GM19025 (cell line): ENCODE measurements around the gene MRTFA.

Experiments used
- ATAC-seq: cut with Tn5 transposase; IDR thresholded peaks from one replicate; pipeline ENCODE4 v1.9.1; 2021; ENCODE audit warnings: mild to moderate bottlenecking, low read depth, moderate library complexity; ENCODE audit not compliant: unreplicated experiment

The MRTFA gene

DNA sequence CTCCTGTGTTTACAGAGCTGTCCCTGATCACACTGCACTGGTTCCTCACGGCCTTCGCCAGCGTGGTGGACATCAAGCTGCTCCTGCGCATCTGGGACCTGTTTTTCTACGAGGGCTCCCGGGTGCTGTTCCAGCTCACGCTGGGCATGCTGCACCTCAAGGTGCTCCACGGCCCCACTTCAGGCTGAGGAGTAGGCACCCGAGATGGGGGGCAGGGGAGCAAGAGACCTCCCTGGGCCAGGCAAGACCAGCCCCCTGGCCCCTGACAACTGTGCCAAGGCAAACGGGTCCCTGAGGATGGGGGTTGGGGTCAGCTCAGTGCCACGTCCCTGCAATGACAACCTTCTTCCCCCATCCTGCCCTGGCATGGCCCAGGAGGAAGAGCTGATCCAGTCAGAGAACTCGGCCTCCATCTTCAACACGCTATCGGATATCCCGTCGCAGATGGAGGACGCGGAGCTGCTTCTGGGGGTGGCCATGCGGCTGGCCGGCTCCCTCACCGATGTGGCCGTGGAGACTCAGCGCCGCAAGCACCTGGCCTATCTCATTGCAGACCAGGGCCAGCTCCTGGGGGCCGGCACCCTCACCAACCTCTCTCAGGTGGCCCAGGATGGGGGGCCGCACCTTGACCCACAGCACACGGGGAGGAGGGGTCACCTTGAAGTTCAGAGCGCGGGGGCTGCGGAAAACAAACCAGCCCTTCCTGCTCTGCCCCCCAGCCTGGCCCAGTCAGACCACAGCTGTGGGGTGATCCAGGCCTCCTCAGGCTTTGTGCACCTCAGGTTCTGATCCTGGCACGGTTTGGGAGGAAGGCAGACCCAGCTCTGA is 230.2 kb downstream of the MRTFA start:
- no peak for ATAC-seq

DNA sequence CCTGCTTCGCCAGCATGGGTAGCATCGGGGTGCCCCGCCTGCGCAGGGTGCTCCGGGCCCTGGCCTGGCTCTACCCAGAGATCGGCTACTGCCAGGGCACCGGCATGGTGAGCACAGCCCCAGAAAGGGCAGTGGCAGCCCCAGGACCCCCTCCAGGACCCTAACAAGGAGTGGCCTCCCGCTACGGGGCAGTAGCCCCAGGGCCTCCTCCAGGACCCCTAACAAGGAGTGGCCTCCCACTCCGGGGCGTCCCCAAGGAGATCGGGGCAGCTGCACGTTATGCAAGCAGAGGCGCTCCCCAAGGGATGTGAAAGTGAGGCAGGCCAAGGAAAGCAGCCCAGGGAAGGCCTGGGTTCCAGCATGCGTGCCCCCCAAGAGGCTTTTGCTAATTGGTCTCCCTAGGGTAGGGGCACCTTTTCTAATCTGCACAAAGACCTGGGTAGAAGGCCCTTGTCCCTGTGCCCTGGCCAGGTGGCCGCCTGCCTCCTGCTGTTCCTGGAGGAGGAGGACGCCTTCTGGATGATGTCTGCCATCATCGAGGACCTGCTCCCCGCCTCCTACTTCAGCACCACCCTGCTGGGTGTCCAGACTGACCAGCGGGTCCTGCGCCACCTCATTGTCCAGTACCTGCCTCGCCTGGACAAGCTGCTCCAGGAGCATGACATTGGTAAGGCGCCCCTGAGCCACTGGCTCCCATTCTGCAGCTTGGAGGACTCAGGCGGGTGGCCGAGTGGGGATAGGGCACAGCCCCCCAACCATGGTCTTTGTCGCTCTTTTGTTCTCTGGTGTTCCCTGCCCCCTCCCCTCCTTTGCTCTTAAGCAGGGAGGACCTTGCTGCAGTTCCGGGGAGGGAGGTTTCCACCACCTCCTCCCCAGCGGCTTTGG is 231.1 kb downstream of the MRTFA start:
- no peak for ATAC-seq

DNA sequence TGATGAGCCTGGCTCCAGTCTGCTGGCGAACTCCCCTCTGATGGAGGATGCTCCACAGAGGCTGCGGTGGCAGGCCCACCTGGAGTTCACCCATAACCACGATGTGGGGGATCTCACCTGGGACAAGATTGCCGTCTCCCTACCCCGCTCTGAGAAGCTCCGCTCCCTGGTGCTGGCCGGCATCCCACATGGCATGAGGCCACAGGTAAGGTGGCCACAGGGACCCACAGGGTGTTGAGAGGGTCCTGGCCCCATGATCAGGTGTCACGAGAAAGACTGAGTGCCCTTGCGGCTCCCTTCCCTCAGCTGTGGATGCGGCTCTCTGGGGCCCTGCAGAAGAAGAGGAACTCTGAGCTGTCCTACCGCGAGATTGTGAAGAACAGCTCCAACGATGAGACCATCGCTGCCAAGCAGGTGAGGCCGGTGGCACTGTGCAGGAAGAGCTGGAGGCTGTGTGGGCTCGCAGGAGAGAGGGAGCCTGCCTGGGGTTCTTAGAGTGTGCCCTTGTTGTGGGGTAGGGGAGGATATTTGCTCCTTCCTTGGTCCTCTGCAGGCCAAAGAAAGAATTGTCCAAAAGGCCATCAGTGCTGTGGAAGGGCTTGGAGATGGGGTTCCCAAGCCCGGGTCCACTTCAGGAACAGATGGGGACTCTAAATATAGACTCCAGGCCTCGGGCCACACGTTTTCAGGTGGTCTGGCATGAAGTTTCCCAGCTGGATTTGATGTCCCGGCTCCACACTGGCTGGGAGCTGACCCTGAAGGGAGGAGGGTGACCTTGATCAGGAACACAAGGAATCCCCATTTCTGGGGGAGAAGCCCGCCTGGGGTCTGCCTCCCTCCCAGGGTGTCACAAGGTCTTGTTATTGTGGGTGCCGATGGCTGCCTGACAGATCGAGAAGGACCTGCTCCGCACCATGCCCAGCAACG is 232.0 kb downstream of the MRTFA start:
- ATAC-seq = no peak

DNA sequence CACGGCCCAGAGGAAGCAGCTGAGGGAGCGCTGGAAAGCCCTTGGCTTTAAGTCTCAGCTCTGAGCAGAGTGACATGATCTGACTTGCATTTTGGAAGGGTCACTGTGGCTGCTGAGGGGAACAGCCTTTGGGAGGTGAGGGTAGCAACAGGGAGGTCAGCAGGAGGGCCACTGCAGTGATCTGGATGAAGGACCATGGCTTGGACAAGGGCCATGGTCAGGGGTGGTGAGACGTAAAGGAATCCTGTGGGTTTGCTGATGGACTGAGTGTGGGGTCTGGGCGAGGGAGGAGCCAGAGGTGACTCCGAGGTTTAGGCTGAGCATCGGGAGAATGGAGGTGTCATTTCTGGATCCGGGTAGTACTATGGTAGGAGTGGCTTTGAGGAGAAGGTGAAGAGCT is 232.9 kb downstream of the MRTFA start:
- ATAC-seq = no peak

DNA sequence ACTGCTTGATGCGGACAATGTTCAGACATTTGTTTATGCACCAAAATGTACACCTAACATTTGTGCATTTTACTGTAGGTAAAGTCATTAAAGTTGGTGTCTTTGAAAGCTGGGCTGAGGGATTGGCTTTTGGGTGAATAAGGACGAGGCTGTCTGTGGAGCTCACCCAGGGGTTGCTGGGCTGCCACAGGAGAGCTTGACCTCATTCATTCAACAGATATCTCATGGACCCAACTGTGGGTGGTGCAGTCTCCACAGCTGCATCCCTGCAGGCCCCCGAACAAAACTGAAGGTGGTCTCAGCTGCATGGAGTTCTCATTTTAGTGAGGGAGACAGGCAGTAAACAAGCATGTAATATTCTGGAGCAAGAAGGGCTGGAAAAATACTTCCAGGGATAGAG is 233.4 kb downstream of the MRTFA start:
- no peak for ATAC-seq

DNA sequence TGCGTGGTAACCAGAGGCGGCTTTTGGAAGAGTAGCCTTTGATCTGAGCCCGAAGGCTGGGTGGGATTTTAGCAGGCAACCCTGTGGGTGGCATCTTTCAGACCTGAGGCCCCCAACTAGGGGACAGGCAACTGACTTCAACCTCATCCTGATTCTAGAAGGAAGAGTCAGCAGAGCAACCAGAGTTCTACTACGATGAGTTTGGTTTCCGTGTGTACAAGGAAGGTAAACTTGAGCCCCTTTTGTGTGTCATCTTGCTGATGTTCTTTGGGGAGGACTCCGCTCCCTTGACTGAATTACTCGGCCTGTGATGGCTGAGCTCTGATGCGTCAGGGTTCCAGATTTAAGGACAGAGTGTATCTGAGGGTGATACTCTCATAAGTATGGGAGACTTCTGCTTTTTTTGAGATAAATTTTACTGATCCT is 234.5 kb downstream of the MRTFA start:
- ATAC-seq = no peak

DNA sequence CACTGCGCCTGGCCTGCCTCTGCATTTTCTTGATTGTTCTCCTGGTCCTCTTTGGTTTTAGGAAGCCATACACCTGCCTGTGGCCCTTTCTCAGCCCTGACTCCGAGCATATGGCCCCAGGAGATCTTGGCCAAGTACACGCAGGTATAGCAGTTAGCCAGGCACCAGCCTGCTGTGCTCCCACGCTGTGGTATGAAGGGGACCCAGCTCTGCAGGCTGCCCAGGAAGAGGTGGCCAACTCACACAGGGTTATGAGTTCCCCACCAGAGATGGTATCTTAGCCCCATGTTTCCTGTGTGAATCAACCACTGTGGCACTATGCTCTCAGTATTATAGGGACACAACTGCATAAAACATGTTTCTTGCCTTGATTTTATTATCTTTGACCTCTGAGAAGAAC is 235.0 kb downstream of the MRTFA start:
- no peak for ATAC-seq

DNA sequence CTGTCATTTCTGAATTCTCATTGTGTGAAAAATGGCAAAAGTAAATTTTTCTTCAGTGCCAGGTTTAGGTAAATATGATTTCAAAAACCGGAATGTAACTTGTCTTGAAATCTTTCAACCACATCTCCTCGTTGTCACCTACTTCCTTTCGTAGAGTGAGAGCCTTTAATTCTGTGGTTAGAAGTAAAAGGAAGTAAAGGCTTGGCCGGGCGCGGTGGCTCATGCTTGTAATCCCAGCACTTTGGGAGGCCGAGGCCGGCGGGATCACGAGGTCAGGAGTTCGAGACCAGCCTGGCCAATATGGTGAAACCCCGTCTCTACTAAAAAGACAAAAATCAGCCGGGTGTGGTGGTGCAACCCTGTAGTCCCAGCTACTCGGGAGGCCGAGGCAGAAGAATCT is 236.4 kb downstream of the MRTFA start:
- no peak for ATAC-seq

DNA sequence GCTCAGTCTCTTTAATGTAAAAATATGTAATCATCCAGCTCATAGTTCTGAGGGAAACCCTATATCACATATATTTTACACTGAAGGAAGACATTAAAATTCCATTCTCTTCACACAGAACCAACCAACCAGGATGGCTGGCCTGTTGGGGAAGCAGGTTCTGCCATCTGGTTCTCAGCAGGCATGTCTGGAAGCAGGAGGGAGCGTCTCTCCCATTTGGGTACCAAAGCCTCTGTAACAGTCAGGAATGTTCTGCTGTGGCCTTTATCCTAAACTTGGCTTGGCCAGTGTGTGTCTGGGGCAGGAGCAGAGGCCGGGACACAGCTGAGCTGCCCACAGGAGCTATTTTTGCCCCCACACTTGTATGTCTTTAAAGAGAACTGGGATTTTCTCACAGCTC is 236.9 kb downstream of the MRTFA start:
- ATAC-seq = no peak

DNA sequence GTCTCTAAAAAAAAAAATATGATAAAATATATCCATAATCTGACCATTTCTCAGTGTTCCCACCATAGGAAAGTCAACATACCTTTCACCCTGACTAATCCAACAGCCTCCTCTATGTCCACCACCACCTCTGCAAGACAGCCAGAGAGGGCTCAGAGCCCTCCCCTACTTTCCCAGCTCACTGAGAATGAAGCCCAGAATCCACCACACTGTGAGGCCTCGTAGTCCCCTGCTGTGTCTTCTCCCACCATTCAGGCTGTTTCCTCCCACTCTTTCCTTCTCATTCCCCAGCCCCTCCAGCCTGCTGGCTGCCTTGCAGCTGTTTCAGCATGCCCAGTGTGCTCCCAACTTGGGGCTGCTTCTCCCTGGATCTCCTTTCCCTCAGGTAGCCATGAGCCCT is 239.1 kb downstream of the MRTFA start:
- ATAC-seq = no peak

DNA sequence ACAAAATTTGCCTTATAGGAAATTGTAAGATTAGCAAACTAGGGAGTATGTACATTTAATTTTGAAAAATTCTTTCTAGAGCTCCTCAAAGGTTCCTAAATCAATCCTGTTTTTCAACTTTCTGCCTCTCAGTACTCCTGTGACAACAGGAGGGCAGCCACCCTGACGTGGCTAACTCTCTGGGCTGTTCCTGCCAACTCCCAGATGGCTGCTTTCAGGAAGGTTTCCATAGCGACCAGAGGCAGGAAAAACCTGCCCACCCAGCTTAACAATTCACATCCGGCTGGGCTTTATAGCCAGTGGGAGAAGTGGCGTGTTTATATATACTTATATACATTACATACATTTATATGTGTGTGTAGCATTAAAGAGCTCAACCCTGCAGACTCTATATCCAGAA is 239.6 kb downstream of the MRTFA start:
- ATAC-seq = no peak

DNA sequence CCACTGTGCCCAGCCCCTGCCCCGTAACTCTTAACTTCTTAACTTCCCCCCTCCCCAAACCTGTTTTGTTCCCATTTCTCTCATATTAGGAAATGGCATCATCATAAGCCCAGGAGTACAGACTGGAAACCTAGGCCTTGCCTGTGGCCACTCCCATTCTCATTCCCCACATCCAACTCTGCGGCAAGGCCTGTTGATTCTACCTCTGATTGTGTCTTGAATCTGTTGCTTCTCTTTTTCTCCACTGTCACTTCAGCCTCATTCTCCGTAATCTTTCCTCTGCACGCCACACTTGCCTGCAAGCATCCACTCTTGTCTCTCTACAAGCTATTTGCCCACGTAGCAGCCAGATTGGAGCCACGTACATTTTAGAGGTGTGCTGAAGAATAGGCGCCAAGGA is 240.9 kb downstream of the MRTFA start:
- no peak for ATAC-seq

DNA sequence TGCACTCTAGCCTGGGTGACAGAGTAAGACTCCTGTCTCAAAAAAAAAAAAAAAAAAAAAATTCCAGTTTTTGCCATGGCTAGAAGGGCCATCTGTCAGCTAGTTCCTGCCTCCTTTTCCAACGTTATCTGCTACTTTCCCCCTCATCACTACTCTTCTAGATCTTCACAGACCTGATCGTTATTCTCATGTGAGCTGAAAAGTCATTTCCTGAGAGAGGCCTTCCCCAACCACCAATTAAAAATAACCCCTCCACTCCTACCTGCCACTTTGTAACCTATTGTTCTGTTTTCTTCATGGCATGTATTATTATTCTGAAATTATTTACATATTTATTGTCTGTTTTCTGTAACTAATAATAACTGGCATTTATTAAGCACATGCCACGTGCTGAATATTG is 241.9 kb downstream of the MRTFA start:
- ATAC-seq = no peak

DNA sequence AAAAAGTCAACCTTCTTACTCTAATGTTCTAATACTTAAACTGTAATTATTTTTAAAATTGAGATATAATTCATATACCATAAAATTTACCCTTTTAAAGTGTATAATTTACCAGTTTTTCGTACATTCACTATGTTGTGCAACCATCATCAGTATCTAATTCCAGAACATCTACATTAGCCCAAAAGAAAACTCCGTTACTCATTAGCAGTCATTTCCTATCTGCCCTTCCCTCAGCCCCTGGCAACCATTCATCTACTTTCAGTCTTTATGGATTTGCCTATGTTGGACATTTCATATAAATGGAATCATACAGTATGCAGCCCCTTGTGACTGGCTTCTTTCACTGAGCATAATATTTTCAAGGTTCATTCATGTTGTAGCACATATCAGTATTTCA is 243.9 kb downstream of the MRTFA start:
- no peak for ATAC-seq

DNA sequence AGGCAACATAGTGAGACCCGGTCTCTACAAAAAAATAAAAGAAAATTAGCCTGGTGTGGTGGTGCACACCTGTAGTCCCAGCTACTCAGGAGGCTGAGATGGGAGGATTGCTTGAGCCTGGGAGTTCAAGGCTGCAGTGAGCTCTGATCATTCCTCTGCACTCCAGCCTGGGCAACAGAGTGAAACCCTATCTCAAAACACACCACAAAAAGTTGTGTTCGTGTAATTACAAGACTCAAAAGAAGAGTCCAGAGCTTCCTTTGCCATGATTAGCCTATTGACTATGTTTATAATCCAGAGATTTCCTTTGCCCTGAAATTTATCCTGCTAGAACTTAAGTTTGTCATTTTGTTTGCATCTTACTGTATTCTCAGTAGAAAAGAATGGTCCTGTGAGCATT is 245.1 kb downstream of the MRTFA start:
- ATAC-seq = no peak

DNA sequence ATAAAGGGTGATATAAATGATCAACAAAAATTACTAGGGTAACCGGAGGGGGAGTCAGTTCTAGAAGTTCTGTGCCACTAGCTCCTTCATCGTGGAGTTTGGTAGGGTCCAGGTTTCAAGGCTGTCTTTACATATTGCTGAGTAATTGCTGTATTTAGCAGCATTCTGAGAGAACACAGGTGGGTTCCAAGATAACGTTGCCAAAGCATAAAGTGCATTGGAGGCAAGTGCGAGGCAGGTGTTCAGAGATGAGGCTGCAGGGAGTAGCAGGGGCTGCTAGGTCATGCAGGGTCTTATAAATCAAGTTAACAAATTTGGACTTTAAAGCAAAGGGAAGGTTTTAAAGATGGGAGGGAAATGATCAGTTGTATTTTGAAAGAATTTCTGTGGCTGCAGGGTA is 248.3 kb downstream of the MRTFA start:
- ATAC-seq = no peak

DNA sequence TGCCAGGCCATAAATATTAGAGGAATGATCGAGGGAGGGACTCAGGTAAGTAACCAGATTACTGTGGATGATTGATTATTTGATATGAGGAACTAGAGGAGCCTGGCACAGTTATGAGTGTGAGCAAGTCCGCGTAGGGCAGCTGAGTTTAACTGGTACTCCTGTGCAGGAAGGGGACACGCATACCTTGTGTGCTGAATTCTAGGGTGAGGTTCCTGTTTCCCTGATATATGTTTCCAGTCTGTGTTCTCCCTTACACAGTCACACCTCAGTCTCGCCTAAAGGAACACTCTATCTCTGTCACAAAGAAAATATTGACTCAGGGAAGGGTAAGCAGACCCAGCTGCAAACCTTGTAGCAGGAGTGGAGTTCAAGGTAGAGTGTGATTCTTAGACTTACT is 248.8 kb downstream of the MRTFA start:
- ATAC-seq = no peak

DNA sequence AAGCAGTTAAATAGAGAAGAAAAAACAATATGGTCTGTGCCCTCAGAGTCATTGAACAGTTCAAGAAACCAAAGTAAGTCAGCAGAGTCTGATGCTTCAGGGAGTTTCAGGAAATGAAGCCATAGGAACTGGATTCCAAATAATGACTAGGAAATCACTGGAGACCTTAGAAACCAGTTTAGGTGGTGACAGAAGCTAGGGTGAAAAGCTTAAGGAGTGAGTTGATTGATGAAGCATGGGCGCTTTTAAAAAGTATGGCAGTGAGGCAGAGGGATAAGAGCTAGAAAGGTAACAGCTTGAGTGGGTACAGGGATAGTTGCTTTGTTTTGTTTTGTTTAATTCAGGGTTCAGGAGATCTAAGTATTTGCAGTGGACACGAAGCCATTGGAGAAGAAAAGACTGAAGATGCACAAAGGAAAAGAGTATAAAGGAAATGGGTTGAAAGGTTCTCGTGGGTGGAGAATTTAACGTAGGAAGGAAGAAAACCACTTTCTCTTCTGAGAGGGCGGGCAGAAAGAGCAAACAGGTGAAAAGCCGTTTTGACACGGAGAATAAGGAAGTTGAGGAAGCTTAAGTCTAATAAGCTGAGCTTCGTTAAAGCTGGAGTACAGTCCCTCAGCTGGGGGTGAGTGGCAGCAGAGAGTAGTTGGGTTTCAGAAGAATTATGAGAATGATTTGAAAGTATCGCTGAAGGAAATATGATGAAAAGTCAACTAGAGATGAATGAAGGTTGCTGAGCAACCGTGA is 251.3 kb downstream of the MRTFA start:
- no peak for ATAC-seq

DNA sequence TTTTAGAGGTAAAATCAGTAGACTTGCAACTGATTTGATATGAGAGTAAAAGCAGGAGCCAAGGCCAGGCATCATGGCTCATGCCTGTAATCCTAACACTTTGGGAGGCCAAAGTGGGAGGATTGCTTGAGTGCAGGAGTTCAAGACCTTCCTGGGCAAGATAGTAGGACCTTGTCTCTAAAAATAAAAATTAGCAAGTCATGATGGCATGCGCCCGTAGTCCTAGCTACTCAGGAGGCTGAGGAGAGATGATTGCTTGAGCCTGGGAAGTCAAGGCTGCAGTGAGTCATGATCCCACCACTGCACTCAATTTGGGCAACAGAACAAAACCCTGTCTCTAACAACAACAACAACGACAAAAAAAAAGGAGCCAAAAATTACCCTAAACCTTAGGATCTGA is 252.6 kb downstream of the MRTFA start:
- no peak for ATAC-seq

DNA sequence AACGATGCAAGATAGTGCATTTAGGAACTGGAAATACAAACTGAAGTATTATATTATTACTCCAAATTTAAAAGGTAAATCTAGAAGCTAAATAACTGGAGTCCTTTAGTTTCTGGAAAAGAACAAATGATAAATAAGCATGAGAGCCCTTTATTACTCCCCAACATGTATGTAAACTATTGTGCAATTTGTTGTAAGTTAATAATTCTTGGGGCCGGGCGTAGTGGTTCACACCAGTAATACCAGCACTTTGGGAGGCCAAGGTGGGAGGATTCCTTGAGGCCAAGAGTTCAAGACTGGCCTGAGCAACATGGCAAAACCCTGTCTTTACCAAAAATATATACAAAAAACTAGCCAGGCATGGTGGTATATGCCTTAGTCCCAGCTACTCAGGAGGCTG is 255.1 kb downstream of the MRTFA start:
- ATAC-seq = no peak
